Activated CD4-positive, CD25-positive, alpha-beta regulatory T cell treated with anti-CD3 and anti-CD28 coated beads, Interleukin-2, amount 50 U/mL, for 72 hours (primary cell): ENCODE data around the gene GHRHR.
A peak's percentile ranks its signal among the peaks of the same experiment; 100 is the strongest.

ENCODE experiments used
- DNase-seq: peaks from one replicate; pipeline ENCODE4 v3.0.0; 2021

Gene GHRHR

DNA sequence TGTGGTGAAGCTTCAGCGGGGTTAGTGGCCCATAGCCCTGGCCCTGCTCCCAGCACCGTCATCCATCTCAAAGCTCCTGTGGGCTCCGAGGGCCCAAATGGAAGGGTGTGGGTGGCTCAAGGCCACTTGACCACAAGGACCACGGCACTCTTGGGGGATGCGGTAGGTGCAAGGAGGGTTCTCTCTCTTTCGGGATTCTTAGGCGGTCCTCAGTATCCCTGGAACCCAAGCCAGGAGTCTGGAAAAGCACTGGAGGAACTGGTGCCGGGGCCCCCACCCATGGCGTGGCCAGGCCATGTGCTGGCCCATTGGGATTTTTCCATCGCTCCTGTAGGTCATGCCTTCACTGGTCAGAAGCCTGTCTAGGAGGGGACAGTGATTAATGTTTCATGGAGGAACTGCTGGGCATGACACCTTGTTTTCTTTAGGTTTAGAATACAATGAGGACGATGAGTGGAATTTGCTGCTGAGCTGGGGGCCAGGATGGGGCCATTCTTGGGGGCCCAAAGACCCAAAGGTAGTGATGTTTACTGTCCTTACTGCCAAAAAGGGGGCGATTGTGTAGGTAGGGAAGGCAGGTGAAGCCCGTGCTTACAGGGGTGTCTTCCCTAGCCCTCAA, 35.4 kb upstream of the GHRHR start:
- DNase-seq, result no peak

DNA sequence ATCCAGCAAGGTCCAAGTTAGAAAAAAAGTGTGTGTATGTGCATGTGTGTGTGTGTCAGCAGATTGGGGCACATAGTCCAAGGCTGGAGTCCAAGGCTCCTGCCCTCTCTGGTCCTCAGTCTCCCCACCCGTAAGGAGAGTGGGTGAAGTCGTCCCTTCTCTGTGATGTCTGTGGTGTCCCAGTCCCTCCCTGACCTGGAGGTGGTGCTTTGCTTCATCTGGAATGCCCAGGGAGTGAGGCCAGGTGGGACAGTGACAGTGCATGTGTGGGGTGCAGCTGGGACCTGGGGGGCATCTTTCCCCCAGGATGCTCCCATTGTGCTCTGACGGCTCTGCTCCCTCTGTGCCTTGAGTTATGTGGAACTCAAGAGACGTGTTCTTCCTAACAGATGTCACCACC, 34.1 kb upstream of the GHRHR start:
- no peak for DNase-seq

GRCh38 chr7:30930621-30931020, 33.1 kb upstream of the GHRHR start:
- DNase-seq, result no peak

DNA sequence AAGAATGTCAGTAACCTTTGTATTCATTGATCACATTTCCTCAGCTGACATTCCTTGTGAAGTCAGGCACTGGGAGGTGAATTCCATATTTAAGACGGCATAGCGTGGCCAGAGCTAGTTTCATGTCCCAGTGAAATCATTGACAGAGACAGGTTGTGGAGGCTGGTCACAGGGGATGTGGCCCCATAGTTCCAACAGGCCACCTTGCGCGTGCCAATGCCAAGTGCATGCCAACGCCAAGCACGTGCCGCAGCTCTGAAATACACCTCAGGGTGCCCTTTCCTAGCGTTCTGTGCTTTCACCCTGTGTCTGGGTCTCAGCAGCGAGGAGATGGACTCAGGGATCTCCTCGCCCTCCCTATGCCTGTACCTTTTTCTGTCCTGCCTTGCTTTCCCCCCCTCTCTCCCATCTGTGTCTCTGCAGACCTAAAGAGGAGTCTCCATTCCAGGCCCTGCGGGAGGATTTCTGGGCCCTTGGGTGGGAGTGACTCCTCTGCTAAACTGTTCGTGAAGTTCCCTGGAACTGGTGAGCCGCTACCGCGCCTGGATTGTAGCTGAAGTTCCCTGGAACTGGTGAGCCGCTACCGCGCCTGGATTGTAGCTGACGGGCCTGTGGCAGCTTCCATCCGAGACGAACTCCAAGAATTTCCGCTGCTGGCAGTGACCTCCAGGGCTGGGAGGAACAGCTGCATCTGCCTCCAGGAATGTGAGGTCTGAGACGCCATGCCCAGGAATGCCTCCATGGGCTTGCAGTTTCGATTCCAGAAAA, 32.4 kb upstream of the GHRHR start:
- DNase-seq, result no peak

DNA sequence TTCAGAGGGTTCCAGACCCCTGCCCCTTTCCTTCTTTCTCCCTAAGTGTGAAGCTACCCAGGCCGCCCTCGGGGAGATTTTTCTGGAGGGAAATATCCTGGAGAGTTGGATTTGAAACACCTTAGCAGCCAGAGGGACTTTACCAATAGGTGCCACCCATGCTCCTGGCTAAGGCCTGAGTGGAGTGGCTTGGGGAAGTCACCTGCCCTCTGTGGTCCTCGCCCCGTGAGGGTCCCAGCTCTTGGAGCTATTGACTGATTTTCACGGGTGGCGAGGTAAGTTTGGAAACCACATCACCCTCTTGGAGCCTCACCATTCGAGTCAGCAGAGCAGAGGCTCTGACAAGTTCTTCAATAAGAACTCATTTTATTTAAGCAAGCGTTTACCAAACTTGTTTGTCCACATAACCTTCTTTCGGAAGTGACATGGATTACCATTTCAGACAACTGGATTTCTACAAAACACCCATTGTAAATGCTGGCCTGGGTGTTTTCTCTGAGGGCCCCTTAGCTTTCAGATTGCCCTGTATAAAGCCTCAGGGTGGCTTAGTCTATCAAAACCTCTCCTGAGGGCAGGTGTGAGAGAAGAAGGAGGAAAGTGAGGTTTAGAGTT, 31.7 kb upstream of the GHRHR start:
- DNase-seq, result peak; percentile 17

- DNase-seq, result no peak
These were observed 31.2 kb upstream of the GHRHR start for GRCh38 chr7:30932562-30932961.

GRCh38 chr7:30933124-30933974, 30.4 kb upstream of the GHRHR start:
- peak; percentile 25 for DNase-seq

- peak; percentile 23 for DNase-seq
These were observed 29.5 kb upstream of the GHRHR start for GRCh38 chr7:30934225-30934624.

- peak; percentile 16 for DNase-seq
These were observed 28.8 kb upstream of the GHRHR start for GRCh38 chr7:30934732-30935568.

DNA sequence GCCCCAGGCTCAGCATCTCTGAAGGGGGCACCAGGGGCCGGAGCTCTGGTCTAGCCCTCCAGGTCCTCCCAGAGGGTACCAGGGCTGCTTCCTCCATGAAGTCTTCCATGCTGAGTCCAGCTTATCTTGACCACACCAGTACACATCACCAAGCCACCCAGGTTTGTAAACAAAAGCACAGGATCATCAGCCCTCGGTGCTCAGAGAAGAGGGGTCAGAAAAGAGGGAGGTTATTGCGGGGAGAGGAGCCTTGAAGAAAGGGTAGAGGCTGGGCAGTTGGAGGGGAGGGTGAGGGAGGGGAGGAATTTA, 28.2 kb upstream of the GHRHR start:
- peak; percentile 21 for DNase-seq

GRCh38 chr7:30936650-30937245, 27.0 kb upstream of the GHRHR start:
- DNase-seq, result no peak

DNA sequence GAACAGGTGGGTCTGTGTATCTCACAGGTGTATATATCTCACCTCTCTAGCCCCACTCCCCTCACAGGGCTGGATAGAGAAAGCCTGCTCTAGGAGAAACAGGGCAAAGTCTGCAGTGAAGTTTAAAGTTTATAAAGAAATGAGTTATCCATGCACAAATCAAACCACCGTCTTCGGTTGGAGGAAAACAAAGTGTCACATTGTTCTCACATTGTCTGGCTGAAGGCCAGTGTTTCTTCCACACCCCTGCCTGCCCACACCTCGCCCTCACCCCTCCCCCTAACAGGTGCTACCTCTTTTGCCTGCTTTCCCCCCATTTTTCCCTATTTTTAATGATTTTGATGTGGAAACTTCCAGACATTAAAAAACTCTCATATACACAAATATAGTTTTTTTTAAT, 26.3 kb upstream of the GHRHR start:
- DNase-seq, result no peak

- peak; percentile 74 for DNase-seq
These were observed 25.1 kb upstream of the GHRHR start for GRCh38 chr7:30938435-30939316.

DNA sequence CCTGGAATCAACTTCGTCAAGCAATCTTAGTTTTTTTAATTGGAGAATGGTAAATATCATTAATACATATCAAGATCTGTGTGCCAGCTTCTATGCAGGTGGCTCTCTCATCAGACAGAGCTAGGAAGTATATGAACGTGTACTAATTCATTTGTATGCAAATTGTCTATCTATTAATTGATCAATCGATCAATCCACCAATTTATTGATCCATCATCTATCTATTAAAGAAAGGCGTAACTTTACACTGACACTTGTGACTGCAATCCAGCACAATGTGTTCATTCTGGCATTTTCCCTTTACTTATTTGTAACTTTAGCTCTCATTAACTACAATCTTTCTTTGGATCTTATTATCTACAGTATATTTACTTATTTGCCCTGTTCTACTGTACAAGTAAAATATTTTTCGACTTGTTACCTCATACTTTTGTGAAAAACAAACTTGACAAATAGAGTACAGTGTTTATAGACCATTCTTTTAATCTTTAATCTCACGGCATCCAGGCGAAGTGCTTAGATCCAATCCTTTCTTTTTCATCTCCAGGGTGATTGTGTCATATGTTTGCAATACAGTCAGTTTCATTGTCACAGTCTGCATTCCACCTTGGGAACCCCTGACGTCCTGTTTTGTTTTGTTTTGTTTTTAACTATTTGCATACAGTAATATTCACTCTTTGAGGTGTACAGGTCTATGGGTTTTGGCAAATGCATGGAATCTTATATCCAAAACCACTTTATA, 22.0 kb upstream of the GHRHR start:
- no peak for DNase-seq

- DNase-seq, result no peak
These were observed 13.6 kb upstream of the GHRHR start for GRCh38 chr7:30950197-30950596.

DNA sequence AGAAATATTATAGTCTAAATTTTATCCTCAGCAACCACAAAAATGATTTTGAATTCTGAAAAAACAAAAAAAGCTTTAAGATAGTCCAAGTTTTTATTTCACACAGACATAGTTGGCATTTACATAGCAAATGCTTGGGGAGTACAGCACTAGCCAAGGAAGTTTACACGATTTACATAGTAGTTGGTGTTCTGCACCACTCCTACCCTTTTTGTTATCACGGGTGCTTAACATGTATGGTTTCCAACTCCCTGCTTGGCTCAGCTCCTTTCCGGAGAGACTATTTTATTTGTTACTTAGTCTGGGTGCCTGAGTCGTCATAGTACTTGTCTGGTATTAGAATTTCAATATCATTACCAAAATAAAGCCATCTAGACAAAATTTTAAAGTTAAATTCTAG, 8.8 kb upstream of the GHRHR start:
- no peak for DNase-seq

DNA sequence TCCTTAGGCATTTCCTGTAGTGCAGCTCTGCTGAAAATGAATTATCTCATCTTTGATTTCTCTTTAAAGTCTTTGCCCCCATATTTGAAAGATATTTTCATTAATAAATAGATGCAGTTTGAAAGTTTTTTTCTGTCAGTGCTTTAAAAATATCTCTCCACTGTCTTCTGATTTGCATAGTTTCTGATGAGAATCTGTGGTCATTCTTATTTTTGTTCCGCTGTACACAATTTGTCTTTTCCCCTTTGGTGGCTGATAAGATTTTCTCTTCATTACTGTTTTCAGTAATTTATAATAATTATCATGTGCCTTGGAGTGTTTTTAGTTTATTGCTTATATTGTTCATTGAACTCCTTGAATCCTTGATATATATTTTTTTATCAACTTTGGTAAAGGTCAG, 7.0 kb upstream of the GHRHR start:
- no peak for DNase-seq

DNA sequence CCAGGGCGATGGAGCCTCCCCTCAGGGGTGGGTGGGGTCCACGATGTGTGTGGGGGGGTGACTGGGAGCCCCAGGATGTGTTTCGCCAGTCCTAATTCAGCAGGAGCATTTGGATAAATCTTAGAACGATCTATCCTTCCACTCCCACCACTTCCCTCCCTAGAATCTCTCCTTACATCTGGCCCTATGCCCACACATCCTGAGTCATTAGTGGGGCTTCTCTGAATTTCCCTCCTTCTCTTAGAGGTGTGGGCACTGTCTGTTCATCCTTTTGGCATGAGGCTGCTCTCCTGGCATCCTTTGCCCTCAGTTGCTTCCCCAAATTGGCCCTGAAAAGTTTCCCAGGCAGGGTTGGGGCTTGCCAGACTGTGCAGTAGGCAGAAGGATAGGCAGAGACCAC, 1.6 kb downstream of the GHRHR start:
- no peak for DNase-seq

- no peak for DNase-seq
These were observed 2.1 kb downstream of the GHRHR start for GRCh38 chr7:30965883-30966282.

DNA sequence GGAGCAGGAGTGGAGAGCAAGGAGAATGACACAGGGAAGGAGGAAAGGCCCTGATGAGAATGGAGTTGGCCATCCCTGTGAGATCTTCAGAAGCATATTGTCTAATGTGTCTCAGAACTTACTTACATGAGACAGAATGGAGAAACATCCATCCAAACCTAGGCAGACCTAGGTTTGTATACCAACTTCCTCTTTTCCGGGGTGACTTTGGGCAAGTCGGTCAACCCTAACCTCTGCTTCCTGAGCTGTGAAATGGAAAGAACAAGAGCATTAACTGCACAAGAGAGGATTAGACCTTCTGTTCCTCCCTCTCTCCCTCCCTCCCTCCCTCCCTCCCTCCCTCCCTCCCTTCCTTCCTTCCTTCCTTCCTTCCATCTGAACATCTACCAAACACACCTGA, 4.5 kb downstream of the GHRHR start:
- no peak for DNase-seq
